ENCODE data around the gene ZFYVE27. TPM values are rescaled to one million over a fixed set of nuclear protein-coding genes. Genes with fewer than 3 reads are reported as not detected.

ZFYVE27 gene
- total and polyA plus RNA-seq, 2 donors (not counting 3 experiments of a cell fraction or from before 2014, with no cell fraction given): 16.3 to 24.2 TPM

Other genes with a start within 250 kb of the ZFYVE27 start
- gene MMS19, start 238.7 kb upstream of the ZFYVE27 start, total RNA-seq: 80.9 and 95.2 TPM in 2 replicates
- gene MMS19, start 238.7 kb upstream of the ZFYVE27 start, polyA plus RNA-seq: 123 and 135 TPM in 2 replicates
- gene UBTD1, start 238.2 kb upstream of the ZFYVE27 start, total RNA-seq: 42.6 and 44.1 TPM in 2 replicates
- gene UBTD1, start 238.2 kb upstream of the ZFYVE27 start, polyA plus RNA-seq: 63.7 and 89.3 TPM in 2 replicates
- 1.6 and 2.3 TPM in 2 replicates for gene ANKRD2, start 164.3 kb upstream of the ZFYVE27 start, total RNA-seq
- gene ANKRD2, start 164.3 kb upstream of the ZFYVE27 start, polyA plus RNA-seq: 1.7 and 1.8 TPM in 2 replicates
- gene HOGA1, start 152.7 kb upstream of the ZFYVE27 start, total RNA-seq: 0.46 and 0.91 TPM in 2 replicates
- gene HOGA1, start 152.7 kb upstream of the ZFYVE27 start, polyA plus RNA-seq: 0.44 and 0.48 TPM in 2 replicates
- not detected in 2 replicates for gene C10orf62, start 147.4 kb upstream of the ZFYVE27 start, total RNA-seq
- not detected in 2 replicates for gene C10orf62, start 147.4 kb upstream of the ZFYVE27 start, polyA plus RNA-seq
- 8.4 and 12.2 TPM in 2 replicates for gene MORN4, start 103.6 kb upstream of the ZFYVE27 start, total RNA-seq
- 11.8 and 13.9 TPM in 2 replicates for gene MORN4, start 103.6 kb upstream of the ZFYVE27 start, polyA plus RNA-seq
- 19.7 and 20.4 TPM in 2 replicates for gene PI4K2A, start 96.5 kb upstream of the ZFYVE27 start, total RNA-seq
- gene PI4K2A, start 96.5 kb upstream of the ZFYVE27 start, polyA plus RNA-seq: 23.8 and 24.6 TPM in 2 replicates
- gene AVPI1, start 49.9 kb upstream of the ZFYVE27 start, total RNA-seq: 2.4 and 3.0 TPM in 2 replicates
- 3.7 and 5.9 TPM in 2 replicates for gene AVPI1, start 49.9 kb upstream of the ZFYVE27 start, polyA plus RNA-seq
- 69.5 and 78.3 TPM in 2 replicates for gene MARVELD1, start 23.4 kb upstream of the ZFYVE27 start, total RNA-seq
- 67.3 and 72.5 TPM in 2 replicates for gene MARVELD1, start 23.4 kb upstream of the ZFYVE27 start, polyA plus RNA-seq
- gene SFRP5, start 34.9 kb downstream of the ZFYVE27 start, total RNA-seq: not detected in 2 replicates
- not detected in 2 replicates for gene SFRP5, start 34.9 kb downstream of the ZFYVE27 start, polyA plus RNA-seq
- gene GOLGA7B, start 112.7 kb downstream of the ZFYVE27 start, total RNA-seq: not detected in 2 replicates
- 0.02 and 0.03 TPM in 2 replicates for gene GOLGA7B, start 112.7 kb downstream of the ZFYVE27 start, polyA plus RNA-seq